HG02885 (cell line): Measurements from ENCODE around the gene PLCL1.

Source experiments
- ATAC-seq: cut with Tn5 transposase; IDR thresholded peaks from one replicate; pipeline ENCODE4 v1.9.1; 2021; ENCODE audit warnings: mild to moderate bottlenecking; ENCODE audit not compliant: unreplicated experiment, poor library complexity

PLCL1 gene

DNA sequence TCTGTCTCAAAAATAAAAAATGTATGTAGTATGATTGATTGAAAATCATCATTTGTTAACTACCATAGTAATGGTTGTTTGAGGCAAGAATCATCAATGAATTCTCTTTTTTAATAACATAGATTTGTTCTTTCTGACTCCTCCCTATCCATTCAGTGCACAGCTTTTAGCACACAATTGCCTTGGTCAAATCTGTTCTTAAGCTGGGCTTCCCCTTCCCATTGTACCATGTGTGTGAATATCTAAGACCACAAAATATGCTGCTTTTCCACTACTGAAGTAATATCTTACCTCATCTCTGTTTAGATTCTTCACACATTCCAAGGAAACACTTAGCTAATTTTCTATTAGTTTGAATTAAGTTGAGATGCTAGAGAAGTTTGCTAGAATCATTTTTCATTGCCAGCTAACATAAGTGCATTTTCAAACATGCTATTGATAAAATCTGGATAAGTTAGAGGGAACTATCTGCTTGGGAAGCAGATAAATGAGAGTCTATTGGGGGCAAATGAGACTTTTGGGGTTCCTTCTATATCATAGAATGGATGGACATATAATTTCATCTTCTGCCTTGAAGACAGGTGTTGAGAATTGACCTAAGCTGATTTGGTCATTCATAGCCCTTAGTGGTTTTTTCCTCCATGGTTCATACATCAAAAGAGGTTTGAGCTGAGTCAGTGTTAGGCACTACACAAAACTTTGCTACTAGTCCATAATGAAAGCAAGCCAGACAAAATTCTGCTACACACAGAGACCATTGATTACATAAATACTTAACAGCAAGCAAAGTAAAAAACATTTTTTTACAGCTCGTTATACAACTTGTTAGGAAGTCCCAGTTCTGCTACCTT, 231.9 kb downstream of the PLCL1 start:
- peak; percentile 93 for ATAC-seq

DNA sequence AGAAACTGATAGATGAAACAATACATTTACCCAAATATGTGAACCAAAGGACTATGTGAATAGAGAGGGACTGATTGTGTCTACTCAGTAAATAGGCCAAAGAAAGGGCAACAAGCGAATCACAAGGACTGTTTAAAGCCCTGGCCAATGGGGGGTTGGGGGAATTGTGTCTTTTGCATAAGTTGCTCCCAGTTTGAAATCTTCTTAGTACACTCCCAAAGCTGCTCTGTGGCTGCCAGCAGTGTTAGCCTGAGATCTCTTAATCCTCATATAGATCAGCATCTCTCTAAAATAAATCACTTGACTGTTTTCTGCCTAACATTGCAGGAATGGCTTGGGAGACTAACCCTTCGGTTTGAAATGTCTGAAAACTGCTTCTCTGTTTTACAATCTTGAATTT, 236.4 kb downstream of the PLCL1 start:
- no peak for ATAC-seq

DNA sequence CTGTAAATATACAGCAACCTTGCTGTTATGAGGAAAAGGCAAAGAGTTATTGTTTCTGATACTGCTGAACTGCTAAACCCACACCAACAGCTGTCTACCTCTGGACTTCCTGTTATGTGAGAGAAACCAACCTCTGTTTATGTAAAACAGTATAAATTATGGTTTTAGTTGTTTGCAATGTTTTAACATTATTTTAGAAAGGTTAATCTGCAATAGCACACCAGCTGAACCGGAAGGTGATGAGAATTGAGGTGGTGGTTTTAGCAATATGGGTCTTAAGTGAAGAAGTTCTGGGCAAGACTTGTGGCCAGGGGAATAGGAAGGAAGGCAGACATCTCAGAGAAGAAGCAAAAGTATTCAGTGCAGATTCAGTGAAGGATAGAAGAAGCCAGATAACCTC, 237.8 kb downstream of the PLCL1 start:
- ATAC-seq, result peak; percentile 62

DNA sequence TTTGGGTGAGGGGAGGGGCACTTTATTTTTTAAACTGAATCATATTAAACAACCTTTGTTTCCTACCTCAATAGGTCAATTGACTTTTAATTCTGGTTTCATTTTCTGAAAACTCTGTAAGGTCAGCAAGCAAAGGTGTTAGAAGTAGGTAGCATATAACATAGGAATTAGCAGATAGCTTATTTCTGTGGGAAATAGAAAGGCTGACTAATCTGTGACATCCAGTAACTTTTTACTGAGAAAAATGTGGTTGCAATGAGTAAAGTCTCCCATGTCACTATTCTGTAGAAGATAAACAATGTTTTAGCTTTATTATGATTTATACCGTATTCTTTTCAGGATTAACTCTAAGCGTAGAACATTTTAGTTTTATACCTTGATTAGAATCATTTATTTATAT, 240.4 kb downstream of the PLCL1 start:
- ATAC-seq, result no peak

DNA sequence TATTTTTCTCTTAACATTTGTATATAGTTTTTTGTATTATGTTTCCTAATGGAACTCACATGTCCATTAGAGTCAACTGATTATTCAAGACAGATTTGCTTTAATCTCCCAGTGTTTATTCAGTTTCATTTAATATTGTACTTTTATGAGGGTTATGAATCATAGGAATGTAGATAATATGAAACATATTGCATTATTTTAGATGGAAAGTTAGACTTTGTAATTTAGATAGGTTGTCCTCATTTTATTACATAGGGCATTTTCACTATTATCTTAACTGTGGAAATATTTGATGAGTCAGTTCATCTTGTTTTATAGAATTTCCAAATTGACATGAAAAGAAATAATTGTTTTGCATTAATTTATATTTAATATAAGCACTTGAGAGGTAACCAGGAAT, 240.8 kb downstream of the PLCL1 start:
- ATAC-seq, result no peak

DNA sequence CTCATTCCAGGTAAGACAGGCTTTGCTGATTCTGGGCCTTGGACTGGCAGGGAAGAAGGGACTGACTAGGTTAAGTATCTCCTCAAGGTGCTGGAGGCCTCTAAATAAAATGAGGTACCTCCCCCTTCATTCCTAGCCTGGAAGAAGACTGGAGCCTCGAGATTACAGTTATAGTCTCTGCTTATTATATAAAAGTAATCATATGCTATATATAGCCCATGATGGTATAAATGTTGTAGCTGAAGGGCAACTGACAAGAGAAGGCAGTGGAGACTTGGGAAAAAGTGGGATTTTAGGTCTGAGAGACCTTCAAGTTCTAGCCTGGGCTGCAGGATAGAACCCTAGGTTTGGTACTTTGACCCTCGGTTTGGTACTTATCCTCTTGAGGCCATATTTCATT, 248.3 kb downstream of the PLCL1 start:
- no peak for ATAC-seq

DNA sequence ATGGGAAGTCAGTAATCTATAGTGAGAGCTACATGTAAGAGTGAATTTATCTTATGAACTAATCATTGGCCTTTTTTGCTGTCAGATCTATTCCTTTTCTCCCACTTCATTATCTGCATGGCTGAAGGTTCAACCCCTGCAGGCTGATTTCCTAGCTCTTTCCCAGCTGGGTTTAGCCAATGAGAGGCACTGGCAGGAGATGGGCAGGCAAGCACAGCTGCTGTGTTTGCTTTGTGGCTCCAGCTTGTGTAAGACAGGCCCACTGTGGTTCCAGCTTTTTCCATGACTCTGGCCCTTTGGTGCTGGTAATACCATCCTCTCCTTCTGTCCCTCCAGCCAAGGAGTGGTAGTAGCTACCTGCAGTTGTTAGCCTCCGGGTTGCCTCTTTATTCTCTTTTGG, 248.8 kb downstream of the PLCL1 start:
- ATAC-seq, result no peak

DNA sequence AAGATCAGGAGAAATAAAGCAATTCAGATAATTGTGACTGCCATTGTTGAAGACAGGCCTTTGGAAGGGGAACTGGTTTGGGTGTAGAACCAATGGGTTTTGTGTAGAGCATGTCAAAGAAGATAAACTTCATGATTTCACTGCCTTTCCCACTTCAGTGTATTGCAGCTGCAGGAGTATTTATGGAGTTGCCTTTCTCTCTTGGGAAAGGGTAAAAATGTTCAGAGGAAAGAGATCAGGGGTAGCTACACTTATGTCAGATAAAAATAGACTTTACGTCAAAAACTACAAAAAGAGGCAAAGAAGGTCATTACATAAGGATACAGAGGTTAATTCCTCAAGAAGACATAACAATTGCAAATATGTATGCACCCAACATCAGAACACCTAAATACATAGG, 249.4 kb downstream of the PLCL1 start:
- no peak for ATAC-seq

DNA sequence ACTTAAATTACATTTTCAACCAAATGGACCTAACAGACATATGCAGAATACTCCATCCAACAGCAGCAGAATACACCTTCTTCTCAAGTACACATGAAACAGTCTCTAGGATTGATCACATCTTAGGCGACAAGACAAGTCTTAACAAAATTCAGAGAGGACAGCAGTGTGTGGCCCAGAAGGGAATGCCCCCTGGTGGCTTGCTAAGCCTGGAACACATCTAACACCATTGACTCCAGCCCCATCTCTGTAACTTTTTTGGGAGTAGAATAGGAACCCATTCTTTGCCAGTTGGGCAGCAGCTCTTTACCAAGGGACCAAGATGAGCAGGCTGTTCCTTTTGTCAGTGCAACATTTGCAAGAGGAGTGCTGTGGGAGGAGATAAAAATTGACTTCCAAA, 249.9 kb downstream of the PLCL1 start:
- ATAC-seq, result peak; percentile 94

DNA sequence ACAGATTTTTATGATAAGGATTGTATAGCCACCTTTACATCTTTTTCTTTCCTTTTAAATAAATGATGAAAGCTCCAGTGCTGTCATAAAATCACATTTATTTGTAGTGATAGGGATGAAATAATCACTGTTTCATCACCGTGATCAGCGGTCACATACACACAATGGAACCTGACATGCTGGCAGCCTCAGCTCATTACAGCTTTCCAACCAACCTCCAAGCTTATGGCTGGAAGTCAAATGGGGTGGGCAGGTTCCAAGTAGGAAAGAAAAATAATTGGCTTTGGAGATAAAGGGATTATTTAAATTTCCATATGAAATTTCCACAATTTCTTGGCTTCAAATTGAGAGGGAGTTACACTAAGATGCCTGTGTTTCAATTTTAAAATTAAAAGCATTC, 251.3 kb downstream of the PLCL1 start:
- no peak for ATAC-seq

DNA sequence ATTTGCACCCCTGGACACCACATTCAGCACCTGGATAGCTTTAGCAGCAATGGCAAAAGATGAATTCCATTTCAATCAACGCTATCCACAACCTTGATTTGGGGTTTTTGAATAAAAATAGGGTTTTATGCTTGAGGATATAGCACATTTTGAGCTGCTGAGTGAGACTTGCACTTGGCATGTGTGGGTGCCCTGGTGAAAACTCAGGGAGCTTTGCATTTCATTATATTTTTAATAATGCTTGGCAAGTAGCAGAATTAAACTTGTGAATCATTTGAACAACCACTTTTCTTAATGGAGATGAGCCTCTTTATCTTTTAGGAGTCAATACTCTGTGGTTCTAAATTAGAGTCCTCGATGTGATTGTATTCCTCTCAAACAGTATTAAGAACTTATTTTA, 252.4 kb downstream of the PLCL1 start:
- no peak for ATAC-seq

DNA sequence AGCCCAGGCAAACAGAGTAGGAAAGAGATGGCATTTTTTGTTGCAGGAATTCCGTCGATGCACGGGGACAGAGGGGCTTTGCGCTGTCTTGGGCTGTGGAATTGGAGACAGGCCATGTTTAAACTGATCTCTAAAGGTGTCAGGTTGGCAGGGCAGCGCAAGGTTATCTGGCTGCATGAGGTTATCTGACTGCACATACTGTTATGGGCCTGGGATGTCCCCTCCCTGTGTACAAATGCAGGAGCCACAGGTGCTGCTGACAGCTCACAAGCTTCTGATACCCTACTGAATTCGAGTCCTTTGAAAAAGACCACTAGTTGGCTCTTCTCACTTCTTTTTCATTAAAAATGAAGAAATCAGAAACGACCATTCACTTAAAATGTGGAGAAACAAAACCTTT, 255.4 kb downstream of the PLCL1 start:
- ATAC-seq, result no peak

DNA sequence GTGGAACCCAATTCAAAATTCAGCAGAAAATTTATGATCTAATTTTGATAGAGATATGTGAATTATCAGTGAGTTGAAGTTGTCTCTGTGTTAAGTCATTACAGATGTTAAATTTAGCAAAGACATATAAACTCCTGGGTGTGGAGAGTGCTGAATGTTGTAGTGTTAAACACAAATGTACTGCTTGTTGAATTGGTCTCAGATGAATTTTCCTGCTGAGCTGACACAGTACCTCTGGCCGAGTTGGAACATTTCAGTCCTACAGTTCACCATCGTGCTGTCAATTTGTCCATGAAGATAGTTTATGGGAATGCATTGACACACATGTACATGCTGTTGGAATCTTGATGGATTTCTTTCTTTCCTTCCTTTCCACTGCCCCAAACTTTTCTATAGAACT, 255.9 kb downstream of the PLCL1 start:
- ATAC-seq, result no peak

DNA sequence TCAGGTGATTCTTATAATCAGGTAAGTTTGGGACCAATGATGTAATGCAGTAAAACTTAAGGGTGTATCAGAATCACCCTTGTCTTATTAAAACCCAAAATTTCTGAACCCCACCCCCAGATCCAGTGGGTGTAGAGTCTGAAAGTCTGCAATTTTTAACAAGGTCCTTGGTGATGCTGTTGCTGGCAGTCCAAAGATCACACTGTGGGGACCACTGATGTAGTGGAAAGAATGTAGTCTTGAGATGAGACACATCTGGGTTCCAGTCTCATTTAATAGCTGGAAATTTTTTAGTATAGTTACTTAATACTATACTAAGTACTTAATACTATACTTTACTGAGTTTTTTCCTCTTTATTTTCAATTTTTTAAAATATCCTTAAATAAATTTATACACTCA, 258.4 kb downstream of the PLCL1 start:
- no peak for ATAC-seq

DNA sequence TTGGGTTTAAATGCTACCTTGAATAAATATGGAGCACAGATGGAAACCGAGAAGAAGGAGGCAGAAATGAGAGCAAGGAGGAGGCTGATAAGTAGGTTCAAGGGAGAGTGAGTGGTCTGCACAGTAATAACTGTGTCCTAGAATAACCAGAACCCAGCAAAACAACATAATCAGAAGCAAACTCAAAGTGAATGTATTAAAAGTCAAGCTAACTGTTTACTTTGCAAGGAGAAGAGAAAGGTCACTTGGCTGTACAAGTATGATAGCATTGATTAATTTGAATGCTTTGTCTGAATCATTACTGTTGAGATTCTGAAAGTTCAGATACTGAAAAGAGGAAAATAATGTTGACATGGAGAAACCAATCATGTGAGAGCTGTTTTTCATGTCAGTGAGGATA, 258.8 kb downstream of the PLCL1 start:
- ATAC-seq, result no peak

DNA sequence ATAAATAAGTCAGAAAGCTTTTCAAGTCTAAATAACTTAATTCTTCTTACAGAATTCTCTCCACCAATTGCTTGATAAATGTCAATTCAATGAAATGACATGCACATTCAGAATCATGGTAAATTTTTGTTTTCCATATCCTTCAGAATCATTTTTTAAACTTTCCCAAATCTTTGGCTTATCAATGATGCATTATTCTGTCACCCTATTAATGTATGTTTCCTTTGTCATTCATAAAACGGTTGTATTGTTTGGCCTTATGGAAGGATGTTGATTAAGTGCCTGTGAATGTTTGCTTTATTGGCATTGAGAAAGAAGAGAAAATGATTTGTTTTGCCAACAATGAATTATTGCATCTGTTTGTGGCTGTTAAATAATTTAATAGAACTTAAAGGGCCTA, 260.9 kb downstream of the PLCL1 start:
- no peak for ATAC-seq

DNA sequence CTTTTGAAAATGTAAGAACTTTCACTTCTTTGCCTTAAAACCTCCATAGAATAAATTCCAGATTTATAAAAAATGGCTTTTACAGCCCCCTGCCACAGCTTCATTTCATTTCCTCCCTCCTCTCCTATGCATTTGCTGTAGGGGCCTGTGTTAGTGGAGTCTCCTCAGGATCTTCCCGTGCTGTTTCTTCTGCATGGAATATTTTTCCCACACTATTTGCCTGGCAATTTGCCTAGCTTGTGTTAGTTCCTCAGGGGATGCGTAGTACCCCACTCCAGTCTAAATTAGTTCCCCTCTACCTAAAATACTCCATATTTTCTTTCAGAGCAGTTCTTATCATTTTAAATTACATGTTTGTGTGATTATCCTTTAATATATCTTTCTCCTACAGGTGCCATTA, 262.2 kb downstream of the PLCL1 start:
- ATAC-seq, result no peak

DNA sequence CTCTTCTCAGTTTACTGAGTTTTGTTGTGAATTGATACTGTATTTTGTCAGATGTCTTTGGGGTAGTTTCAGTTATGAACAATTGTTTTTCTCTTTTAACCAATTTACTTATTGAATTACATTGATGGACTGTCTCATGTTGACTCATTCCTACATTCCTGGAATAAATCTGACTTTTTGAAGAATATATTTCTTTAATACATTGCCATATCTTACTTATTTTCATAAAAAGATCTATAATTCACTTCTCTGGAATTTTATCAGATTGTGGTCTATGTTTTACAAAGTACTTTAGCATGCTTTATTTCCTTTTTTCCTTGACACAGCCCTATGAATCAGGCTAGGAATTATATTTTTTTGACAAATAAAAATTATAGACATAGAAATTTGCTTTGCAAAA, 268.3 kb downstream of the PLCL1 start:
- ATAC-seq, result no peak

DNA sequence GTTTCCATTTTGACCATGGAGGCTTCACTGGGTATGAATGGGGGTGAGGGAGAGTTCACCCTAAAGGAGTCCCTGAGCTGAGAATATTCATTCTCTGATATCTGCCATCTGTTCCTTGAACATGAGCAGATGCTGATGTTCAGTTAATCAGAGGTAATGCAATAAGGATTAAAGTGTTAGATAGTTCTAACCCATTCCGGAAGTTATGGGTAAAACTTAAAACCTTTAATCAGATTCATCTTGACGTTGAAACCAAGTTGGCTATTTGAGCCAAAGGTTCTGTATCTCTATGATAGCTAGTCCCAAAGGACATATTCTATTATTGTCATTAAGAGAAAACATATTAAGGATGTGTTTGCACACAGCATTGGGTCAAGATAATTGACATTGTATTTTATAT, 268.9 kb downstream of the PLCL1 start:
- no peak for ATAC-seq

DNA sequence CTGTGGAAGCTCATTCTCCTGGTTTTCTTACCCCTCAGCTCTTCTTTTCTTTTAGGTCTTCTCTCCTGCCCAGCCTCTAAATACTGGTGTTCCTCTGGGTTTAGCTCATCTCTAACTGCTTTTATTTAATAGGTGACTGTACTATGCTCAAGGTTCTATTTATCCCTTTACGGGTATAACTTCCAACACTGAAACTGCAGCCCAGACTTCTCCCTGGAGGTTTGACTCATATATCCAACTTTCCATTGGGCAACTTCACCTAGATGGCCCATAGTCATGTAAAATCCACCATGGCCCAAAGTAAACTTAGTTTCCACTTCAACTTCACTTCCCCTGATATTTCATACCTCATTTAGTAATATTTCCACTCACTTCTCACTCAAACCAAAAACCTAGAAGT, 273.1 kb downstream of the PLCL1 start:
- no peak for ATAC-seq

DNA sequence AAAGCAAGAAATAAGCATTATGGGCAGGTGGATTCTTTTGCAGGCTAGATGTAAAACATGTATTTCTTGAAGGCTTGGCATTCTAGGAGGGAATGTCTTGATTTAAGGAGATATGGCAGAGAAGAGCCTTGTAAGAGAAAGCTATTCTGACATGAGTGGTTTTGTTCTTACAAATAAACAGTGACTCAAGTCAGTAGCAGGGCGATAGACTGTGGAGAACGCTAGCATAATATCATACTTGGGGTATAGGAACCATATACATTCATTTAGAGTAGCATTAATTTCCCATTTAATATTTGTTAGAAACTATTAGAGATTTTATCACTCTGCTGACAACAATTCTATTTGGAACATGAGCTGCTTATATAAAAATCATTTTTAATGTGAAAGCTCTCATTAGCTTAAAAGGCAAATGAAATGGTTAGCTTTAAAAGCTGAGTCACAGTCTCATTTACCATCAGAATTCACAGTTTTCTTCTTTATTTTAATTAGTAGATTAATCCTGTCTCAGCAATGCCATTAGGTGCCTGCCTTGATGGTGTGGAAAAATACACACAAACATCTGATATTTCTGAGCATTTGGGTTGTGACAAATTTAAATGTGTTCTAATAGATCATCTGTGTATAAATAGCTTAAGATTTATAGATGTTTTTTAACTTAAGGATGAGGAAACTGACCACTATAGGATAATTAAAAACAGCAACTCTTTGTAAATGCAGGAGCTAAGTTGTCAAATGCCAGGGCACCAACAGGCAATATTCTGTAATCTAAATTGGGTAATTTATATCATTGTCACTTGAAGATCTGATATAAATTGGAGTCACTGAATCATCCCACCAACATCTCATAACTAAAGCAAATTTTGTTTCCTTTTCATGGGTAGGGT, 276.7 kb downstream of the PLCL1 start:
- ATAC-seq, result peak; percentile 40

DNA sequence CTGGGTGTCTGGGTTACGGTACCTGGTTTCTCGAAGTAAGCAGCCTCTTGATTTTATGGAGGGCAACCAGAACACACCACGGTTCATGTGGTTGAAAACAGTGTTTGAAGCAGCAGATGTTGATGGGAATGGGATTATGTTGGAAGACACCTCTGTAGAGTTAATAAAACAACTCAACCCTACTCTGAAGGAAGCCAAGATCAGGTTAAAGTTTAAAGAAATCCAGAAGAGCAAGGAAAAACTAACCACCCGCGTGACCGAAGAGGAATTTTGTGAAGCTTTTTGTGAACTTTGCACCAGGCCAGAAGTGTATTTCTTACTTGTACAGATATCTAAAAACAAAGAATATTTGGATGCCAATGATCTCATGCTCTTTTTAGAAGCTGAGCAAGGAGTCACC, 279.8 kb downstream of the PLCL1 start:
- no peak for ATAC-seq
